SKM-1 treated with dmso at 0.1 percent for 144 hours (cell line): ENCODE measurements around the gene CENPM.

Experiments used
- DNase-seq: peaks from one replicate; lab custom pipeline; 2025; ENCODE audit not compliant: unreplicated experiment; lab: John Stamatoyannopoulos, UW

The CENPM gene

GRCh38 chr22:41915035-41915785 lies 31.7 kb downstream of the CENPM start, which contains the start of gene SHISA8:
Gene SHISA8 (minus strand): TSS chr22:41915074. CDS start chr22:41914667, 407 bp downstream.
- DNase-seq, result no peak

GRCh38 chr22:41914611-41915034 lies 32.3 kb downstream of the CENPM start:
- no peak for DNase-seq

GRCh38 chr22:41913842-41914534 lies 33.0 kb downstream of the CENPM start:
- no peak for DNase-seq

- no peak for DNase-seq
Observed at GRCh38 chr22:41913040-41913719, 33.8 kb downstream of the CENPM start.

GRCh38 chr22:41912338-41913039 lies 34.5 kb downstream of the CENPM start:
- DNase-seq, result no peak

GRCh38 chr22:41911001-41911611 lies 35.8 kb downstream of the CENPM start:
- no peak for DNase-seq

- no peak for DNase-seq
Observed at GRCh38 chr22:41910050-41911000, 36.6 kb downstream of the CENPM start.

- no peak for DNase-seq
Observed at GRCh38 chr22:41909310-41910049, 37.5 kb downstream of the CENPM start.

GRCh38 chr22:41908411-41909309 lies 38.3 kb downstream of the CENPM start:
- DNase-seq, result peak; percentile 49

- no peak for DNase-seq
Observed at GRCh38 chr22:41907436-41908401, 39.2 kb downstream of the CENPM start.

- no peak for DNase-seq
Observed at GRCh38 chr22:41906822-41907221, 40.1 kb downstream of the CENPM start.

- DNase-seq, result no peak
Observed at GRCh38 chr22:41905411-41906202, 41.3 kb downstream of the CENPM start.

GRCh38 chr22:41904450-41905410 lies 42.2 kb downstream of the CENPM start:
- no peak for DNase-seq

GRCh38 chr22:41902932-41903421 lies 44.0 kb downstream of the CENPM start:
- DNase-seq, result no peak

- DNase-seq, result no peak
Observed at GRCh38 chr22:41902016-41902415, 44.9 kb downstream of the CENPM start.
